Common myeloid progenitor, CD34-positive (primary cell): ENCODE measurements around the gene DDTL.
"Not testable (repeated sequence)": the region's sequence is repeated elsewhere in the genome, so short reads cannot be mapped to it uniquely, and the experiment has no call there.

Source experiments
- CTCF ChIA-PET: fragments of 350-600 bp; sonication (Branson Sonifier 250); formaldehyde crosslinking; loops from one replicate; lab custom pipeline; 2021; ENCODE audit warnings: antibody characterized with exemption; lab: Charles Lee
- POLR2A ChIA-PET: fragments of 350-600 bp; sonication (Branson Sonifier 250); formaldehyde crosslinking; loops from one replicate; lab custom pipeline; 2021; ENCODE audit warnings: antibody characterized with exemption; lab: Charles Lee
- DNase-seq, 3 donors: peaks; one replicate each; pipeline versions ENCODE4 v3.0.0 to v3.0.0-alpha.2; 2013
- H3K27ac ChIP-seq, 2 experiments: 1 replicate in 1 of 2; 2 replicates in 1 of 2; pipeline ENCODE4 v1.7.0; 2013; ENCODE audit warnings: inconsistent platforms in 2 of 2, low read length in 2 of 2, mild to moderate bottlenecking in 2 of 2, low read depth in 1 of 2, moderate library complexity in 1 of 2; ENCODE audit not compliant: severe bottlenecking in 2 of 2, insufficient read depth in 1 of 2, poor library complexity in 1 of 2
- H3K27me3 ChIP-seq, 5 experiments: replicated peaks in 2 of 5; 1 replicate in 3 of 5; 2 replicates in 2 of 5; pipeline versions ENCODE4 v1.6.1 to v1.7.0; 2013; ENCODE audit warnings: low read length in 4 of 5, mild to moderate bottlenecking in 2 of 5, moderate library complexity in 2 of 5, inconsistent platforms in 1 of 5; ENCODE audit not compliant: insufficient read depth in 5 of 5, control insufficient read depth in 4 of 5
- H3K36me3 ChIP-seq, 4 experiments: 1 replicate in 2 of 4; 2 replicates in 2 of 4; pipeline versions ENCODE4 v1.6.1 to v1.7.0; 2013; ENCODE audit warnings: low read length in 3 of 4, control low read depth in 1 of 4, mild to moderate bottlenecking in 1 of 4; ENCODE audit not compliant: control insufficient read depth in 4 of 4, insufficient read depth in 4 of 4
- H3K4me1 ChIP-seq, 4 experiments: 1 replicate in 3 of 4; 2 replicates in 1 of 4; pipeline versions ENCODE4 v1.6.1 to v1.7.1; 2013; ENCODE audit warnings: low read length in 3 of 4, mild to moderate bottlenecking in 3 of 4, control low read depth in 1 of 4, inconsistent platforms in 1 of 4, moderate library complexity in 1 of 4; ENCODE audit not compliant: control insufficient read depth in 4 of 4, insufficient read depth in 4 of 4; ENCODE audit errors: control extremely low read depth in 1 of 4
- H3K4me3 ChIP-seq, 7 experiments: 1 replicate in 4 of 7; 2 replicates in 3 of 7; pipeline versions ENCODE4 v1.5.1 to v1.7.0; 2013; ENCODE audit warnings: mild to moderate bottlenecking in 7 of 7, low read length in 6 of 7, moderate library complexity in 6 of 7, inconsistent platforms in 2 of 7, low read depth in 2 of 7, control low read depth in 1 of 7; ENCODE audit not compliant: insufficient read depth in 4 of 7, control insufficient read depth in 1 of 7; ENCODE audit errors: extremely low read depth in 1 of 7
- H3K9me3 ChIP-seq, 5 experiments: 1 replicate in 4 of 5; 2 replicates in 1 of 5; pipeline versions ENCODE4 v1.6.1 to v1.7.1; 2013; ENCODE audit warnings: low read length in 4 of 5, mild to moderate bottlenecking in 2 of 5, inconsistent platforms in 1 of 5, low read depth in 1 of 5, moderate library complexity in 1 of 5; ENCODE audit not compliant: control insufficient read depth in 4 of 5, insufficient read depth in 2 of 5; ENCODE audit errors: control extremely low read depth in 1 of 5
- WGBS: methylation state at CpG from one replicate; pipeline ENCODE4 v1.1.5; 2013; ENCODE audit not compliant: insufficient coverage; 5-methylcytosine and 5-hydroxymethylcytosine counted together

DDTL gene

GRCh38 chr22:23993581-23994177, 27.0 kb downstream of the DDTL start:
- H3K27me3 ChIP-seq, H3K4me1 ChIP-seq, CTCF ChIA-PET, H3K27ac ChIP-seq, H3K4me3 ChIP-seq, DNase-seq, H3K9me3 ChIP-seq, POLR2A ChIA-PET, H3K36me3 ChIP-seq: not testable (repeated sequence)
- no CpG with 5 or more reads among the region's 4 CpGs for WGBS

GRCh38 chr22:23997092-23997491, 30.4 kb downstream of the DDTL start:
- WGBS: no CpG with 5 or more reads among the region's 3 CpGs
- Histone ChIP-seq H3K27ac (no peak overlapping the region), H3K27me3 (no peaks in the 10 kb centered on the region), H3K9me3 (no peaks in the 10 kb centered on the region), H3K4me3 (no peak overlapping the region), H3K36me3 (no peaks in the 10 kb centered on the region), H3K4me1 (no peaks in the 10 kb centered on the region)
- CTCF ChIA-PET: interaction anchor here (1.3 kb wide), 1 partner anchor 136 kb away, joined by 3 read pairs; no protein-coding TSS in a partner anchor
- DNase-seq: no peak
- POLR2A ChIA-PET: no interaction called here

GRCh38 chr22:23999779-24000178, 33.1 kb downstream of the DDTL start:
- H3K27me3 ChIP-seq: not testable (repeated sequence)

GRCh38 chr22:24001314-24001713, 34.6 kb downstream of the DDTL start:
- ChIA-PET POLR2A (no interaction called here), CTCF (no interaction called here)
- Histone ChIP-seq H3K9me3 (no peaks in the 10 kb centered on the region), H3K27ac (no peak overlapping the region), H3K4me3 (no peak overlapping the region), H3K36me3 (no peaks in the 10 kb centered on the region), H3K27me3 (peaks cover 0 to 5% (median 0%) of the 10 kb centered on the region in 5 experiments), H3K4me1 (no peaks in the 10 kb centered on the region)
- DNase-seq: no peak
- 86% methylated on average over 6 of the region's 9 CpGs for WGBS

More at GRCh38 chr22:23999779-24000178, 33.1 kb downstream of the DDTL start:
- DNase-seq, H3K36me3 ChIP-seq, CTCF ChIA-PET, H3K4me3 ChIP-seq, H3K4me1 ChIP-seq, POLR2A ChIA-PET, H3K27ac ChIP-seq, H3K9me3 ChIP-seq: not testable (repeated sequence)
- WGBS: 83% methylated on average over 7 of the region's 7 CpGs

GRCh38 chr22:24002272-24002671, 35.6 kb downstream of the DDTL start:
- no peak overlapping the region for H3K27ac ChIP-seq
- DNase-seq: no peak
- ChIA-PET CTCF (interaction anchor here (0.7 kb wide), 1 partner anchor 10 kb away, joined by 3 read pairs; no protein-coding TSS in a partner anchor), POLR2A (no interaction called here)
- no peaks in the 10 kb centered on the region for H3K4me1 ChIP-seq
- no peaks in the 10 kb centered on the region for H3K9me3 ChIP-seq
- no peak overlapping the region for H3K4me3 ChIP-seq
- WGBS: 93% methylated on average over 6 of the region's 10 CpGs
- peaks cover 0 to 5% (median 0%) of the 10 kb centered on the region in 5 experiments for H3K27me3 ChIP-seq
- no peaks in the 10 kb centered on the region for H3K36me3 ChIP-seq

GRCh38 chr22:24002851-24003250, 36.2 kb downstream of the DDTL start:
- DNase-seq: no peak
- Histone ChIP-seq H3K27me3 (peaks cover 0 to 5% (median 0%) of the 10 kb centered on the region in 5 experiments), H3K9me3 (no peaks in the 10 kb centered on the region), H3K36me3 (no peaks in the 10 kb centered on the region), H3K4me3 (no peak overlapping the region), H3K27ac (no peak overlapping the region), H3K4me1 (no peaks in the 10 kb centered on the region)
- CTCF ChIA-PET: interaction anchor here (0.7 kb wide), 1 partner anchor 10 kb away, joined by 3 read pairs; no protein-coding TSS in a partner anchor
- POLR2A ChIA-PET: no interaction called here
- 92% methylated on average over 4 of the region's 5 CpGs for WGBS

GRCh38 chr22:24003887-24004286, 37.2 kb downstream of the DDTL start:
- peaks cover 0 to 5% (median 0%) of the 10 kb centered on the region in 5 experiments for H3K27me3 ChIP-seq
- no peak for DNase-seq
- WGBS: 92% methylated on average over 9 of the region's 9 CpGs
- no peak overlapping the region for H3K4me3 ChIP-seq
- POLR2A ChIA-PET: no interaction called here
- CTCF ChIA-PET: no interaction called here
- no peaks in the 10 kb centered on the region for H3K4me1 ChIP-seq
- H3K36me3 ChIP-seq: no peaks in the 10 kb centered on the region
- H3K9me3 ChIP-seq: no peaks in the 10 kb centered on the region
- no peak overlapping the region for H3K27ac ChIP-seq
